ENCODE results near the gene TP53BP2. TPM values are rescaled to one million over a fixed set of nuclear protein-coding genes. Genes with fewer than 3 reads are reported as not detected.

Gene TP53BP2
- total RNA-seq, 2 donors from 2014 or later: 27.4 to 34.3 TPM

- ATAC-seq: peak; percentile 26
- intact Hi-C loops (cut with DNase I, micrococcal nuclease): no loop called here
- no peak for DNase-seq
Observed at GRCh38 chr1:223776075-223776814, 69.5 kb downstream of the TP53BP2 start.

DNA sequence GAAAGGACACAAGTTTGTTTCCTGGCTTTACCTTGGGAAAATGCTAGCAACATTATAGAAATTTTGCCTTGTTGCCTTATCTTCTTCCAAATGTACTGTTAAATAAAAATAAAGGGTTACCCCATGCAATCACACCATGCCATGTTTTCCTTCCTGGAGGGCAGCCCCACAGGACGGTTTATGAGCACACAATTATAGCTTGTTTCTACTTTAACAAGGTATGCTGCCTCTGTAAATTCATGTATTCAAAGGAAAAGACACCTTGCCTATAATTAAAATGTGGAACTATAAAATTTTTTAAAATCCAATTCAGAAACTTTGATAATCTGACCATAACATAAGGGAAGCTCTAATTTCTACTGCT lies 70.1 kb downstream of the TP53BP2 start:
- intact Hi-C loops (cut with DNase I, micrococcal nuclease): no loop called here
- no peak for ATAC-seq
- no peak for DNase-seq

GRCh38 chr1:223775054-223775453 lies 70.7 kb downstream of the TP53BP2 start:
- ATAC-seq (no peak), DNase-seq (no peak)
- intact Hi-C loops (cut with DNase I, micrococcal nuclease): no loop called here

- intact Hi-C loops (cut with DNase I, micrococcal nuclease): no loop called here
- ATAC-seq (no peak), DNase-seq (no peak)
Observed at GRCh38 chr1:223774134-223774814, 71.5 kb downstream of the TP53BP2 start.

DNA sequence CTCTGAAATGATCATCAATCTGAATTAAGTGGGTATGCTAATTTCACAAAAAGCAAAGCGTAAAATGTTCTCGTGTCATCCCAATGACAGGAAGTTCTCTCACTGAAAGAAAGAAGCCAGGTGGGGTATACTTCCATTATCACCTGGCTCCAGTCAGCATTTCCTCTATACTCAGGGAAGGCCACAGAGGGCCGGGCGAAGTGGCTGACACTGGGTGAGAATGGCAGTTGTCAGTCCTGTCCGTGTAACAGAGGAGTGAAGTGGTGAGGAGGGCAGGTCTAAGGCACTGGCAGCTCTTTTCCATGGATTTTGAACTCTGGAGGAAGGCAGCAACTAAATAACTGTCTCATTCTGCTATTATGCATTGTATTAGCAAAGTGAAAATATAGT lies 73.0 kb downstream of the TP53BP2 start:
- DNase-seq (no peak), ATAC-seq (no peak)

DNA sequence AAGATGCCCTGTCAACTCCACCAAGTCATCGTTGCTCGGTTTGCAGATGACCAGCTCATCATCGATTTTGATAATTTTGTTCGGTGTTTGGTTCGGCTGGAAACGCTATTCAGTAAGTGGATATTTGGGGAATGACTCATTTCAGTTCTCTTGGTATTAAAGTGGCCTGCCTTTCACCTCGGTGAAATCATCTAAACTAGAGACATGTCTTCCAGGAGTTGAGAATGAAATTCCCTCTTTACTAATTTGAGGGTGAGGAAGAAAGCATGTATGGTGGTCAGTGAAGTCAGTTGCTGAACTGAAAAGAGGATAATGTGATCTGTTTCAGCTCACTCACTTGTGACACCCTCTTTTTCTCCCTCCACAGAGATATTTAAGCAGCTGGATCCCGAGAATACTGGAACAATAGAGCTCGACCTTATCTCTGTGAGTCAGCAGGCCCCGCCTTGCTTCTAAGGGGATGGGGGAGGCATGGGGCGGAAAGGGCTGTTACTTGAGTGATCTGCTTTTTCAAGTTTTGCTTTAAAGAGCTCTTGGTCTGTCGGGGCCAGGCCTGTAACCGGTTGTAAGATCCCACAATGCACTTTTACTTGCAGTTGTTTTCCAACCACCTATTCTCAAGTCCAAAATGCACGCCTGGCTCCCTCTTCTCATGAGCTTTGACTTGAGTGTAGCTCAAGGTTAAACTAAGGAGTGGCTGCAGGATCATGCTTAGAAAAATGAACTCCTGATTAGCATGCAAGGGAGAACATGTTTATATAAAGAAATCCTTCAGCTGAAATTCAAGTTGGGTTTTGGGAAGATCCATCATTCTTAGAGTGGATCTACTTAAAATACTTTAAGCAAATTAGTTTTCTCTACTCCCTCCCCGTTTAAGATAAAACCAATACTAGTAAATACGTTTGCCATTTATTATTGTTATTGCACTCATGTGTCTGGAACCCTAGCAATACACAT lies 73.7 kb downstream of the TP53BP2 start:
- intact Hi-C loops (cut with DNase I, micrococcal nuclease): no loop called here
- no peak for DNase-seq

More for the DNA sequence above, 73.0 kb downstream of the TP53BP2 start:
- intact Hi-C loops (cut with DNase I, micrococcal nuclease): no loop called here

DNA sequence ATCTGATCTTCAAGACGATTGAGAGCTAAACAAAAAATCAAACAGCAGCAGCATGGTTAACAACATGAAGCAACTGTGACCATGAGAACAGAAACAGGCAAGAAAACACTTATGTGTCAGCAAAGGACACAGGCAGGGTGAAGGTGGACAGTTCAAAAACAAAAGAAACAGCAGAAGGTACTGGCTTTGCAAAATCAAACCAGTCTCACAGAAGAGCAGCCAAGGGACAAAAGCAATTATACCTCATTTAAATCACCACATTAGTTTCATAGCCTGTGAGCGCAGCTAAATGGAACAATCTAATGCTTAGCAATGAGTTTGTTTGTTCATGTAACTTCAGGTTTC lies 74.3 kb downstream of the TP53BP2 start:
- ATAC-seq (no peak), DNase-seq (no peak)
- intact Hi-C loops (cut with DNase I, micrococcal nuclease): no loop called here

More for the DNA sequence above, 73.7 kb downstream of the TP53BP2 start:
- peak; percentile 63 for ATAC-seq

DNA sequence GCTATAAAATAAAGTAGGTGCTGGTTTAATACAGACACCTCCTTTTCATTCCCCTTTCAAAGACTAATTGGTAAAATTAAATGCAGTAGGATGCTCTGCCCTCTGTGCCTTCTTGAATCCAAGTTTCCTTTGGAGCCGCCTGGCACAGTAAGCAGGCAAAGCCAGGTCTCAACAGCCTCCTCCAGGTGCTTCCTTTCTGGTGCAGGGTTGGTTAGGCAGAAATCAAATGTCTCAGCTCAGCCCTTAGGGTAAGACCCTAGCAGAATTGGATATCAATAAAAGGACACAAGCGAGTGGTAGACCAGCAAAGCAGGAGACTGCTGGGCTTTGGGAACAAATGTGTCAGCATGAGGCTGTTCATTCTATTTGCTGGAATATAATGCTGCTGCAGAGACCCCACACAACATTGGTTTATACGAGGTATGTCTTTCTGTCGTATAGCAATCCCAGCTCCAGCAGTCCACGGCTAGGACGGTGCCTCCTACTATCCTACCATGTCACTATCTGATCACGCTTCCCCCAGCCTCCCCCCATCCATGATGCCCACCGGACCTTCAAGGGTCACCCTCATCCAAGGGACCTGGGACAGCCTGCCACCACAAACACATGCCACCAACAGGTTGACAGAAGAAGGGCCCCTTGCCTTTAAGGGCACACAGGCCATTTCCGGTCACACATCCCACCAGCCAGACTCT lies 75.0 kb downstream of the TP53BP2 start:
- DNase-seq: no peak
- intact Hi-C loops (cut with DNase I, micrococcal nuclease): no loop called here
- no peak for ATAC-seq

DNA sequence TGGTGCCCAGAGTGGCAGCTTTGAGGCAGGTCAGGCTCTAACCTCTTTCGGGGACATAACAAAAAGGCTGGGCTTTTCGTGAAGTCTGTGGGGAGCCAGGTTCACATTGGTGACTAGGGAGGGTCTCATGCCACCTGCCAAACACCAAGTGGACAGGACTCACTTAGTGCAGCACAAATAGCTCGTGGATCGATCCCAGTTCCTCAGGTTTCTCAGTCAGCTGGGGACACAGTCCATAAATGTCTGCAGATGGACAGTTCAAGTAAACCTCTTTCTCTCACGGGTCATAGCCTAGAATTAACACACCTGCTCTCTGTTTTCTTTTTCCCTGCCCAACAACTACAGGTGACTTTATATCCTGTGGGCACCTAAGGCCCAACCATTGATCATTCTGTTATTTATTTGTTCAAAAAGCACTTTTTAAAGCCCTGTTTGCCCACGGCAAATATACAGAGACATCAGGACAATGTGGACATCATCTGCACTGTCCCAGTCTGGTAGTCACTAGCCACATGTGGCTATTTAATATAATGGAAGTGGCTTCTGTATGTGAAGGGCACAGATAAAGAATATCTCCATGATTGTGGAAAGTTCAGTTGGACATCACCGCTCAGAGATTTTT lies 79.9 kb downstream of the TP53BP2 start:
- DNase-seq: no peak
- peak; percentile 11 for ATAC-seq
- intact Hi-C loops (cut with DNase I, micrococcal nuclease): no loop called here

DNA sequence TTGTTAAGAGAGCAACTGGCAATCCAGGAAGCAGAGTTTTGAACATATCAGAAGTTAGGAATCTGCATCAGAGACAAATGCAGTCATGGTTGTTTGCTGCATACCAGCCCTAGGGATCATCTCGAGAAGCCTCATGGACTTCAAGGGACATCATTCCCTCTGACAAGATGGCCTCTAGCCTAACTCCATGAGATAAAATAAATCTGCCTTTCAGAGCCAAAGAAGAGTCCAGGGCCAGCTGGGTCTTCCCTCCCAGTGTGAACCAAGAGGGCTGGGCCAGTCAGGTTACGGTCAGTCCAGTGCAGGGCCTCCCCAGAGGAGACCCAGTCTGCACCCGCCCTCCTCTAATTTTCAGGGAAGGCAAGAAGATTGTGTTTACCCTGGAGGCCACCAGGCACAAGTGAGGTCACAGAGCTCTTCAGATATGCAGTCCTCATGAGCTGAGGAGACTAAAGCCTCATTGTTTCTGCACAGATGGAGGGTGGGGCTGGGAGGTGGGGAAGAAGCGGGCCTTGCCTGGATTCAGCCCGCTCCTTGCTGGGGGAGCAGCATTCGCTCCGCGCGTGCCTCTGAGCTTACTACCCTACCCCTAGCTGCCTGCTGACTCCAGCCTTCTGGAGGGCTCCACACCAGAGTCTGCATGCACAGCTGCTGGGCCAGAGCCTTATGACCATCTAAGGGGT lies 80.6 kb downstream of the TP53BP2 start:
- intact Hi-C loops (cut with DNase I, micrococcal nuclease): no loop called here

DNA sequence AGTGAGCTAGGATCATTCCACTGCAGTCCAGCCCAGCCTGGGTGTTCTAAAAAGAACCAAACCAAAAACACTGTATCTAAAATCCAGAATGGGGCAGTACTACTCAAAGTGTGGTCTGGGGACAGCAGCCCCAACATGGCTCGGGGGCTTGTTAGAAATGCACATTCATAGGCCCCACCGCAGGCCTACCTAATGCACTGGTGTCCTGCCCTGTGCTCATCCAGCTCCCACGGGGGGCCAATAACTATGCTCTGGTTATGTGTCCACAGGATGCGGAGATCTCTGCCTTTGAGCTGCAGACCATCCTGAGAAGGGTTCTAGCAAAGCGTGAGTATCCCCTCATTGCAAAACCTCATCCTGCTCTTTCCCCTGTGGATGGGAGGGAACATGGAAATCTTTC lies 81.9 kb downstream of the TP53BP2 start:
- ATAC-seq (no peak), DNase-seq (no peak)

More for the DNA sequence above, 80.6 kb downstream of the TP53BP2 start:
- DNase-seq (peak in 1 of 2 donors; percentile 16), ATAC-seq (peak; percentile 83)

DNA sequence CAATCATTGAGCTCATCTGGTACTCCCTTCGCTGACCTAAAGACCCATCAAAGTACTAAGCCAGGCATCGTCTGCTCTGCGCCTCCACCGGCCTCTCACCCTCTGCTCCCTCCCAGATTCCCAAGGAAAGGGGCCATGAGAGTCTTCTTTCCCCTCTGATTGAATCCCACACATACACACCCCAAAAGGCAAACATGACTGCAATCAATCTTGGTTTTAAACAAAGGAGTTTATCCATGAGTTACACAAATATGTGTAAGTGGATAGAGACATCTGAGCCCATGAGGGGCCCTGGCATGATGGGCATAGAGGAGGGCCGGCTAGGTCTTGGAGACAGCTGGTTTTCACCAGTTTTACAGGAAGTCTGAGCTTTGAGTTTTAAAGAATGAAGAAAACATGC lies 82.5 kb downstream of the TP53BP2 start:
- no peak for ATAC-seq

More for the DNA sequence above, 81.9 kb downstream of the TP53BP2 start:
- intact Hi-C loops (cut with DNase I, micrococcal nuclease): no loop called here

DNA sequence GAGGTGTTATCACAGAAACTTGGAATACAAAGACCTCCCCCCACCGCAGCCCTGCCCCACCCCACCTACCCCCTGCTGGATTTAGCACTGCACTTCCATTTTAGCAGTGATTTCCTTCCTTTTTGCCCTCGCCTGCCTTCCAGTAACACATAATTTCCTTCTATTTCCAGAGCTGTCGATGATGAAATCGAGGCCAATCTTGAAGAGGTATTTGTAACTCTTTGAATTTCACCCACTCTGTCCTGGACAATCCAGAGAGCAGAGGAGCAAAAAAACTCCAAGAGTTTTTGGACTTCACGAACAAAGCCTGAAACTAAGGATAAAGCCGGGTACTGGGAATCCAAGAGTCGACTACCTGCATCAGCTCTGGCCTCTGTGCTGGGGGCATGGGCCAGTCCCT lies 84.3 kb downstream of the TP53BP2 start:
- no peak for DNase-seq
- intact Hi-C loops (cut with DNase I, micrococcal nuclease): no loop called here
- ATAC-seq: no peak

More for the DNA sequence above, 82.5 kb downstream of the TP53BP2 start:
- DNase-seq: no peak
- intact Hi-C loops (cut with DNase I, micrococcal nuclease): no loop called here

GRCh38 chr1:223760833-223761232 lies 84.9 kb downstream of the TP53BP2 start:
- intact Hi-C loops (cut with DNase I, micrococcal nuclease): no loop called here
- no peak for ATAC-seq
- DNase-seq: no peak

- DNase-seq (no peak), ATAC-seq (no peak)
- intact Hi-C loops (cut with DNase I, micrococcal nuclease): no loop called here
Observed at GRCh38 chr1:223759273-223759672, 86.5 kb downstream of the TP53BP2 start.

DNA sequence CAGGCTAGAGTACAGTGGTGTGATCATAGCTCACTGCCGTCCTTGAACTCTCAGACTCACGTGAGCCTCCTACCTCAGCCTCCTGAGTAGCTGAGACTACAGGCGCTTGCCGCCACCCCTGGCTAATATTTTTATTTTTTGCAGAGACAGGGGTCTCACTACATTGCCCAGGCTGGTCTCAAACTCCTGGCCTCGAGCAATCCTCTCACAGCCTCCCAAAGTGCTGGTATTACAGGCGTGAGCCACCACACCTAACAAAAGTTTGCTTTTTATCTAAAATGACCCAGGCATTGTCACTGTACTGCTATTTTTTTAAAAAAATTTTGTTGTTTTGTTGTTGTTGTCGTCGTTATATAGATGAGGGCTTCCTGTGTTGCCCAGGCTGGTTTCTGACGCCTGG lies 87.0 kb downstream of the TP53BP2 start:
- ATAC-seq: no peak
- intact Hi-C loops (cut with DNase I, micrococcal nuclease): no loop called here

DNA sequence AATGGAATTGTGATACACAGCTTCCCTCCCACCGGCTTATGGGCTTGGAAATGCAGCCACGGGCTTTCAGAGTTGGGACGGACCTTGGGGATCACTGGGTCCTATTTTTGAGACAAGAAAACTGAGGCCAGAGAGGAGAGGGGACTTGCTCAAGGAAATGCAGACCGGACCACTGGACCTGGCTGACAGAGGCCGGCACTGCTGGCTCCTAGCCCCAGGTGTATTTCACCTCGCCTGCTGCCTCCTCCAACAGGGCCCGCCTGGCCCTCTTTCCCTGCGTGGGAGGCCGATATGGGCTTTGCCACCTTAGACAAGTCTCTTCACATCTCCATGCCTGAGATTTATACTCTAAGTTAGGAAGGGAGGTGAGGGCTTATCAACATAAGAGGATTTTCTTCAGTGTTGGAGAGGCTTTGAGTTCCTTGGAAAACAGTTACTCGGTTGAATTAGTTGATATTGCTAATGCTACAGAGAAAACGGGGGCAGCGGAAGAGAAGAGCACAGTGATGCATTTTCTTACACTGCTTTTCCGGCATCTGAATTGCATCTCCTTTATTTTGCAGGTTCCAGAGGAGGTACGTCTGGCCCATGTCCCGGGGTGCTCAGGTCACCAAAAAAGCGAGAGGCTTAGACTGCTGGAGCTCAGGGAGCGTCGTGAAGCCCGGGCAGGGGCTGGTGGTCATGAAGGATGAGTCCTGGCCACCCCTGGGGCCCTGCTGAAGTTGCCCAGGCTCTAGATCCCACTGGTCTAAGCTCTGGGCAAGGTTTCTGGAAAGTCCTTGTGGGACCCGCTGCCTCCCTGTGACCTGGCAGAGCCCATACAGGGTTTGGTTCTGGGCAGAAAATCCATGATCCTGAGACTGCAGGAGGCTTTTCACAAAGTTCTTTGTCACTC lies 88.7 kb downstream of the TP53BP2 start:
- no peak for ATAC-seq
- intact Hi-C loops (cut with DNase I, micrococcal nuclease): no loop called here
- no peak for DNase-seq

More for the DNA sequence above, 87.0 kb downstream of the TP53BP2 start:
- DNase-seq: no peak

Data from left colon (tissue), 2 donors.